GM23338 (cell line): ENCODE results near the gene KRT78.

ENCODE experiments used
- CREB1 ChIP-seq: fragments of 250-450 bp; sonication (Bioruptor Pico); IDR thresholded peaks from 2 replicates; pipeline ENCODE4 v1.5.0; 2020; ENCODE audit warnings: low read depth, mild to moderate bottlenecking, moderate library complexity
- EZH2 ChIP-seq: fragments of 200-600 bp; sonication (generic); IDR thresholded peaks from one replicate; pipeline ENCODE4 v1.8.0; 2017; ENCODE audit warnings: antibody characterized with exemption, mild to moderate bottlenecking, low read depth; ENCODE audit not compliant: unreplicated experiment
- EZH2phosphoT487 ChIP-seq: fragments of 200-600 bp; sonication (generic); IDR thresholded peaks from one replicate; pipeline ENCODE4 v1.8.1; 2018; ENCODE audit warnings: antibody characterized with exemption; ENCODE audit not compliant: unreplicated experiment
- JUNB ChIP-seq: IDR thresholded peaks from one replicate; pipeline ENCODE4 v1.6.1; 2016; ENCODE audit warnings: antibody characterized with exemption; ENCODE audit not compliant: unreplicated experiment
- NANOG ChIP-seq: IDR thresholded peaks from 2 replicates; pipeline ENCODE4 v1.6.1; 2016; ENCODE audit warnings: antibody characterized with exemption, borderline replicate concordance
- POLR2AphosphoS5 ChIP-seq: IDR thresholded peaks from 2 replicates; pipeline ENCODE4 v1.6.1; 2016; ENCODE audit warnings: antibody characterized with exemption, low read depth
- STAT1 ChIP-seq: IDR thresholded peaks from one replicate; pipeline ENCODE4 v1.6.1; 2016; ENCODE audit warnings: antibody characterized with exemption; ENCODE audit not compliant: unreplicated experiment
- ZNF114 ChIP-seq: fragments of 250-450 bp; sonication (Bioruptor Pico); IDR thresholded peaks from 2 replicates; pipeline ENCODE4 v1.5.0; 2020; ENCODE audit warnings: mild to moderate bottlenecking, moderate library complexity
- ZNF331 ChIP-seq: fragments of 250-450 bp; sonication (Bioruptor Pico); IDR thresholded peaks from 2 replicates; pipeline ENCODE4 v1.5.0; 2020; ENCODE audit warnings: low read depth, mild to moderate bottlenecking, moderate library complexity
- TF ChIP-seq, protein P1 (sequence below), 2 experiments: fragments of 200-600 bp in 1 of 2; sonication (generic) in 1 of 2; conservative IDR thresholded peaks; 2 replicates each; pipeline versions ENCODE4 v1.5.1 to v1.6.1; 2016 to 2017; ENCODE audit warnings: antibody characterized with exemption in 2 of 2, low read depth in 2 of 2, mild to moderate bottlenecking in 2 of 2, moderate library complexity in 1 of 2
- TF ChIP-seq, protein P2 (sequence below): IDR thresholded peaks from one replicate; pipeline ENCODE4 v1.6.1; 2018; ENCODE audit warnings: antibody characterized with exemption; ENCODE audit not compliant: unreplicated experiment
- TF ChIP-seq, protein P3 (sequence below): fragments of 250-450 bp; sonication (Bioruptor Pico); IDR thresholded peaks from 2 replicates; pipeline ENCODE4 v1.5.0; 2020; ENCODE audit warnings: mild to moderate bottlenecking, moderate library complexity
- TF ChIP-seq, protein P4 (sequence below): IDR thresholded peaks from 2 replicates; pipeline ENCODE4 v1.6.1; 2016; ENCODE audit warnings: antibody characterized with exemption

DNA sequence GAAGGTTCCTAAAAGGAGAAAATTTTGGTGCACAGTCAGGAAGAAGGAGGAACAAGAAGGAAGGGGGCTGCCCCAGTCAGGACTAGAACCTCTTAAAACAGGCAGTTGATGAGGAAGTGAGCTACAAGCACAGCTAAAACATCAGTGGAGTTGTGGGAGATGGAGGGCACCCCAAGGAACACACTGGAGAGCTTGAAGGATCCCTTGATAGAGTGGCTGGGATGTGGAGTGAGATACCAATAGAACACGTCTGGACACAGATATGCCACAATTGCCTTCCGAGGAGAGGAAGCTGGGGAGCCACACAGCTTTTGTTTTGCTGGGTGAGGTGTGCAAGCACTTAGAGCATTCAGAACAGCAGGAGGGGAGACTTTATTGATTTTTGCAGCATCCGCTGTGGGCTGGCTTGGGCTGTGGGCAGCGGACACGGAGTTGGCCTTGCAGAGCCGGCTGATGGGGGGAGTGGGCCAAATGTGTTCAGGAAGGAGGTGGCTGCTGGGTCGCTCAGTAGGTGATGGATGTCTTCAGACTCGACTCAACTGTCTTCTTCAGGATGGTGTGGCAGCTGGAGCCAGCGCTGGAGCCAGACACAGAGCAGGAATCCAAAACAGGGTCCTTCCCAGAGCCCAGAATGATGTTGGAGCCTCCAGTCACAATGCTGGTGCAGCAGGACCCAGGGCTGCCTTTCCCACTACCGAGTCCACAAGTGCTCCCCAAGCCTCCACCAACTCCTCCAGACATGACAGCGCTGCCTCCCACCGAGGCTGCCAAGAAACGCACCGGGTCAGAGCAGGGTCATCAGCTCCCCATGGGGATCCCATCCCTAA lies 10.0 kb downstream of the KRT78 start:
- TF ChIP-seq POLR2AphosphoS5 (no peak), ZNF331 (CRISPR knock-in tag) (no peak), JUNB (no peak), EZH2 (no peak), CREB1 (CRISPR knock-in tag) (no peak), EZH2phosphoT487 (no peak), NANOG (no peak), ZNF114 (CRISPR knock-in tag) (no peak), STAT1 (no peak)
- TF ChIP-seq, protein P1, sequence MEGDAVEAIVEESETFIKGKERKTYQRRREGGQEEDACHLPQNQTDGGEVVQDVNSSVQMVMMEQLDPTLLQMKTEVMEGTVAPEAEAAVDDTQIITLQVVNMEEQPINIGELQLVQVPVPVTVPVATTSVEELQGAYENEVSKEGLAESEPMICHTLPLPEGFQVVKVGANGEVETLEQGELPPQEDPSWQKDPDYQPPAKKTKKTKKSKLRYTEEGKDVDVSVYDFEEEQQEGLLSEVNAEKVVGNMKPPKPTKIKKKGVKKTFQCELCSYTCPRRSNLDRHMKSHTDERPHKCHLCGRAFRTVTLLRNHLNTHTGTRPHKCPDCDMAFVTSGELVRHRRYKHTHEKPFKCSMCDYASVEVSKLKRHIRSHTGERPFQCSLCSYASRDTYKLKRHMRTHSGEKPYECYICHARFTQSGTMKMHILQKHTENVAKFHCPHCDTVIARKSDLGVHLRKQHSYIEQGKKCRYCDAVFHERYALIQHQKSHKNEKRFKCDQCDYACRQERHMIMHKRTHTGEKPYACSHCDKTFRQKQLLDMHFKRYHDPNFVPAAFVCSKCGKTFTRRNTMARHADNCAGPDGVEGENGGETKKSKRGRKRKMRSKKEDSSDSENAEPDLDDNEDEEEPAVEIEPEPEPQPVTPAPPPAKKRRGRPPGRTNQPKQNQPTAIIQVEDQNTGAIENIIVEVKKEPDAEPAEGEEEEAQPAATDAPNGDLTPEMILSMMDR (conservative IDR thresholded peaks at IDR 0.05; ENCODE audit: low read depth in 2 of 2): no peak; a peak in 1 of 4 replicates
- TF ChIP-seq, protein P2, sequence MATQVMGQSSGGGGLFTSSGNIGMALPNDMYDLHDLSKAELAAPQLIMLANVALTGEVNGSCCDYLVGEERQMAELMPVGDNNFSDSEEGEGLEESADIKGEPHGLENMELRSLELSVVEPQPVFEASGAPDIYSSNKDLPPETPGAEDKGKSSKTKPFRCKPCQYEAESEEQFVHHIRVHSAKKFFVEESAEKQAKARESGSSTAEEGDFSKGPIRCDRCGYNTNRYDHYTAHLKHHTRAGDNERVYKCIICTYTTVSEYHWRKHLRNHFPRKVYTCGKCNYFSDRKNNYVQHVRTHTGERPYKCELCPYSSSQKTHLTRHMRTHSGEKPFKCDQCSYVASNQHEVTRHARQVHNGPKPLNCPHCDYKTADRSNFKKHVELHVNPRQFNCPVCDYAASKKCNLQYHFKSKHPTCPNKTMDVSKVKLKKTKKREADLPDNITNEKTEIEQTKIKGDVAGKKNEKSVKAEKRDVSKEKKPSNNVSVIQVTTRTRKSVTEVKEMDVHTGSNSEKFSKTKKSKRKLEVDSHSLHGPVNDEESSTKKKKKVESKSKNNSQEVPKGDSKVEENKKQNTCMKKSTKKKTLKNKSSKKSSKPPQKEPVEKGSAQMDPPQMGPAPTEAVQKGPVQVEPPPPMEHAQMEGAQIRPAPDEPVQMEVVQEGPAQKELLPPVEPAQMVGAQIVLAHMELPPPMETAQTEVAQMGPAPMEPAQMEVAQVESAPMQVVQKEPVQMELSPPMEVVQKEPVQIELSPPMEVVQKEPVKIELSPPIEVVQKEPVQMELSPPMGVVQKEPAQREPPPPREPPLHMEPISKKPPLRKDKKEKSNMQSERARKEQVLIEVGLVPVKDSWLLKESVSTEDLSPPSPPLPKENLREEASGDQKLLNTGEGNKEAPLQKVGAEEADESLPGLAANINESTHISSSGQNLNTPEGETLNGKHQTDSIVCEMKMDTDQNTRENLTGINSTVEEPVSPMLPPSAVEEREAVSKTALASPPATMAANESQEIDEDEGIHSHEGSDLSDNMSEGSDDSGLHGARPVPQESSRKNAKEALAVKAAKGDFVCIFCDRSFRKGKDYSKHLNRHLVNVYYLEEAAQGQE: no peak
- TF ChIP-seq, protein P3, sequence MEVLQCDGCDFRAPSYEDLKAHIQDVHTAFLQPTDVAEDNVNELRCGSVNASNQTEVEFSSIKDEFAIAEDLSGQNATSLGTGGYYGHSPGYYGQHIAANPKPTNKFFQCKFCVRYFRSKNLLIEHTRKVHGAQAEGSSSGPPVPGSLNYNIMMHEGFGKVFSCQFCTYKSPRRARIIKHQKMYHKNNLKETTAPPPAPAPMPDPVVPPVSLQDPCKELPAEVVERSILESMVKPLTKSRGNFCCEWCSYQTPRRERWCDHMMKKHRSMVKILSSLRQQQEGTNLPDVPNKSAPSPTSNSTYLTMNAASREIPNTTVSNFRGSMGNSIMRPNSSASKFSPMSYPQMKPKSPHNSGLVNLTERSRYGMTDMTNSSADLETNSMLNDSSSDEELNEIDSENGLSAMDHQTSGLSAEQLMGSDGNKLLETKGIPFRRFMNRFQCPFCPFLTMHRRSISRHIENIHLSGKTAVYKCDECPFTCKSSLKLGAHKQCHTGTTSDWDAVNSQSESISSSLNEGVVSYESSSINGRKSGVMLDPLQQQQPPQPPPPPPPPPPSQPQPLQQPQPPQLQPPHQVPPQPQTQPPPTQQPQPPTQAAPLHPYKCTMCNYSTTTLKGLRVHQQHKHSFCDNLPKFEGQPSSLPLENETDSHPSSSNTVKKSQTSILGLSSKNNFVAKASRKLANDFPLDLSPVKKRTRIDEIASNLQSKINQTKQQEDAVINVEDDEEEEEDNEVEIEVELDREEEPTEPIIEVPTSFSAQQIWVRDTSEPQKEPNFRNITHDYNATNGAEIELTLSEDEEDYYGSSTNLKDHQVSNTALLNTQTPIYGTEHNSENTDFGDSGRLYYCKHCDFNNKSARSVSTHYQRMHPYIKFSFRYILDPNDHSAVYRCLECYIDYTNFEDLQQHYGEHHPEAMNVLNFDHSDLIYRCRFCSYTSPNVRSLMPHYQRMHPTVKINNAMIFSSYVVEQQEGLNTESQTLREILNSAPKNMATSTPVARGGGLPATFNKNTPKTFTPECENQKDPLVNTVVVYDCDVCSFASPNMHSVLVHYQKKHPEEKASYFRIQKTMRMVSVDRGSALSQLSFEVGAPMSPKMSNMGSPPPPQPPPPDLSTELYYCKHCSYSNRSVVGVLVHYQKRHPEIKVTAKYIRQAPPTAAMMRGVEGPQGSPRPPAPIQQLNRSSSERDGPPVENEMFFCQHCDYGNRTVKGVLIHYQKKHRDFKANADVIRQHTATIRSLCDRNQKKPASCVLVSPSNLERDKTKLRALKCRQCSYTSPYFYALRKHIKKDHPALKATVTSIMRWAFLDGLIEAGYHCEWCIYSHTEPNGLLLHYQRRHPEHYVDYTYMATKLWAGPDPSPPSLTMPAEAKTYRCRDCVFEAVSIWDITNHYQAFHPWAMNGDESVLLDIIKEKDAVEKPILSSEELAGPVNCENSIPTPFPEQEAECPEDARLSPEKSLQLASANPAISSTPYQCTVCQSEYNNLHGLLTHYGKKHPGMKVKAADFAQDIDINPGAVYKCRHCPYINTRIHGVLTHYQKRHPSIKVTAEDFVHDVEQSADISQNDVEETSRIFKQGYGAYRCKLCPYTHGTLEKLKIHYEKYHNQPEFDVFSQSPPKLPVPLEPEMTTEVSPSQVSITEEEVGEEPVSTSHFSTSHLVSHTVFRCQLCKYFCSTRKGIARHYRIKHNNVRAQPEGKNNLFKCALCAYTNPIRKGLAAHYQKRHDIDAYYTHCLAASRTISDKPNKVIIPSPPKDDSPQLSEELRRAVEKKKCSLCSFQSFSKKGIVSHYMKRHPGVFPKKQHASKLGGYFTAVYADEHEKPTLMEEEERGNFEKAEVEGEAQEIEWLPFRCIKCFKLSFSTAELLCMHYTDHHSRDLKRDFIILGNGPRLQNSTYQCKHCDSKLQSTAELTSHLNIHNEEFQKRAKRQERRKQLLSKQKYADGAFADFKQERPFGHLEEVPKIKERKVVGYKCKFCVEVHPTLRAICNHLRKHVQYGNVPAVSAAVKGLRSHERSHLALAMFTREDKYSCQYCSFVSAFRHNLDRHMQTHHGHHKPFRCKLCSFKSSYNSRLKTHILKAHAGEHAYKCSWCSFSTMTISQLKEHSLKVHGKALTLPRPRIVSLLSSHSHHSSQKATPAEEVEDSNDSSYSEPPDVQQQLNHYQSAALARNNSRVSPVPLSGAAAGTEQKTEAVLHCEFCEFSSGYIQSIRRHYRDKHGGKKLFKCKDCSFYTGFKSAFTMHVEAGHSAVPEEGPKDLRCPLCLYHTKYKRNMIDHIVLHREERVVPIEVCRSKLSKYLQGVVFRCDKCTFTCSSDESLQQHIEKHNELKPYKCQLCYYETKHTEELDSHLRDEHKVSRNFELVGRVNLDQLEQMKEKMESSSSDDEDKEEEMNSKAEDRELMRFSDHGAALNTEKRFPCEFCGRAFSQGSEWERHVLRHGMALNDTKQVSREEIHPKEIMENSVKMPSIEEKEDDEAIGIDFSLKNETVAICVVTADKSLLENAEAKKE (CRISPR knock-in tag): no peak
- TF ChIP-seq, protein P4, sequence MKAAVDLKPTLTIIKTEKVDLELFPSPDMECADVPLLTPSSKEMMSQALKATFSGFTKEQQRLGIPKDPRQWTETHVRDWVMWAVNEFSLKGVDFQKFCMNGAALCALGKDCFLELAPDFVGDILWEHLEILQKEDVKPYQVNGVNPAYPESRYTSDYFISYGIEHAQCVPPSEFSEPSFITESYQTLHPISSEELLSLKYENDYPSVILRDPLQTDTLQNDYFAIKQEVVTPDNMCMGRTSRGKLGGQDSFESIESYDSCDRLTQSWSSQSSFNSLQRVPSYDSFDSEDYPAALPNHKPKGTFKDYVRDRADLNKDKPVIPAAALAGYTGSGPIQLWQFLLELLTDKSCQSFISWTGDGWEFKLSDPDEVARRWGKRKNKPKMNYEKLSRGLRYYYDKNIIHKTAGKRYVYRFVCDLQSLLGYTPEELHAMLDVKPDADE: no peak
